ENCODE results near the gene FRS3. TPM values are rescaled to one million over a fixed set of nuclear protein-coding genes. Genes with fewer than 3 reads are reported as not detected.

Gene FRS3
- total and polyA plus RNA-seq, 2 experiments from 2014 or later, result 1.3 to 3.3 TPM

- Histone ChIP-seq H3K4me3 (no peak overlapping the region), H3K27ac (ENCODE audit: low read depth) (no peak overlapping the region), H3K4me2 (no peak overlapping the region), H2AFZ (no peak overlapping the region), H3K79me2 (replicated peaks; ENCODE audit: insufficient read depth) (0 out of 2 replicates have a peak, but pooled peaks cover 7% of the 10 kb centered on the region), H3K27me3 (ENCODE audit: insufficient read depth) (peaks cover 9% of the 10 kb centered on the region; the same call in 1 of the 2 replicates), H4K20me1 (replicated peaks; ENCODE audit: insufficient read depth) (no peaks in the 10 kb centered on the region), H3F3A (replicated peaks; ENCODE audit: low read depth) (peaks cover 5% of the 10 kb centered on the region; the same call in 1 of the 2 replicates), H3K36me3 (ENCODE audit: insufficient read depth) (no peaks in the 10 kb centered on the region; the same call in 1 of the 2 replicates), H3K4me1 (ENCODE audit: insufficient read depth) (peaks cover 6% of the 10 kb centered on the region), H3K9me2 (ENCODE audit: insufficient read depth) (no peaks in the 10 kb centered on the region)
- no peak for TF ChIP-seq EZH2phosphoT487 (IDR thresholded peaks at IDR 0.05; ENCODE audit: unreplicated experiment)
- no peak for TF ChIP-seq ETS1 (IDR thresholded peaks at IDR 0.05)
- no peak for TF ChIP-seq JUNB (IDR thresholded peaks at IDR 0.05; ENCODE audit: unreplicated experiment)
- no peak for TF ChIP-seq CREB1 (CRISPR knock-in tag; IDR thresholded peaks at IDR 0.05; ENCODE audit: low read depth)
- TF ChIP-seq EZH2 (IDR thresholded peaks at IDR 0.05; ENCODE audit: low read depth, unreplicated experiment), result no peak
- no peak for TF ChIP-seq ZNF462 (CRISPR knock-in tag; IDR thresholded peaks at IDR 0.05)
- TF ChIP-seq REST (IDR thresholded peaks at IDR 0.05; ENCODE audit: unreplicated experiment), result no peak
- no peak for TF ChIP-seq CTCF (conservative IDR thresholded peaks at IDR 0.05; ENCODE audit: low read depth in 2 of 2)
- TF ChIP-seq ZNF331 (CRISPR knock-in tag; IDR thresholded peaks at IDR 0.05; ENCODE audit: low read depth), result no peak
- TF ChIP-seq POLR2AphosphoS5 (IDR thresholded peaks at IDR 0.05; ENCODE audit: low read depth), result no peak
- TF ChIP-seq ZNF114 (CRISPR knock-in tag; IDR thresholded peaks at IDR 0.05), result no peak
- TF ChIP-seq STAT1 (IDR thresholded peaks at IDR 0.05; ENCODE audit: unreplicated experiment), result no peak
- no peak for TF ChIP-seq NANOG (IDR thresholded peaks at IDR 0.05; ENCODE audit: borderline replicate concordance)
- Mint-ChIP-seq H3K27ac (no peak overlapping the region), H3K4me1 (peaks cover 6% of the 10 kb centered on the region; the same call in 2 of the 3 replicates), H3K36me3 (ENCODE audit: low read depth) (peaks cover 24% of the 10 kb centered on the region), H3K9me3 (no peaks in the 10 kb centered on the region), H3K27me3 (ENCODE audit: insufficient read depth, low read depth, poor library complexity) (peaks cover 15% of the 10 kb centered on the region), H3K4me3 (no peak overlapping the region)
- ATAC-seq (no peak), DNase-seq (ENCODE audit: low spot score) (no peak)
Measured at GRCh38 chr6:41774841-41775240, 4.9 kb downstream of the FRS3 start.

All from GM23338 (cell line).